CD4-positive, alpha-beta T cell (primary cell): Measurements from ENCODE around the gene PHLDB3. TPM values are rescaled to one million over a fixed set of nuclear protein-coding genes. Genes with fewer than 3 reads are reported as not detected.
A peak's percentile ranks its signal among the peaks of the same experiment; 100 is the strongest.

Experiments used
- ATAC-seq: fragments of 200-7000 bp; cut with Tn5 transposase; one replicate; pipeline ENCODE4 v1.10.0; 2022; ENCODE audit warnings: mild to moderate bottlenecking; ENCODE audit not compliant: poor library complexity
- CTCF ChIA-PET: fragments of 350-600 bp; sonication (Branson Sonifier 250); formaldehyde crosslinking; loops from one replicate; lab custom pipeline; 2021; ENCODE audit warnings: antibody characterized with exemption, inconsistent platforms; lab: Charles Lee
- POLR2A ChIA-PET: fragments of 350-600 bp; sonication (Branson Sonifier 250); formaldehyde crosslinking; loops from one replicate; lab custom pipeline; 2021; ENCODE audit warnings: antibody characterized with exemption, inconsistent platforms; lab: Charles Lee
- DNase-seq, 14 experiments: peaks; one replicate each; pipeline ENCODE4 v3.0.0-alpha.2; 2013 to 2020; ENCODE audit warnings: mixed read lengths in 2 of 14
- H3K27ac ChIP-seq, 2 donors: one replicate each; pipeline versions ENCODE4 v1.5.1 to v1.7.0; 2013; ENCODE audit warnings: low read length in 2 of 2, low read depth in 1 of 2, mild to moderate bottlenecking in 1 of 2
- H3K27me3 ChIP-seq, 2 experiments: 1 replicate in 1 of 2; 2 replicates in 1 of 2; pipeline versions ENCODE4 v1.6.1 to v1.7.0; 2013; ENCODE audit warnings: low read length in 2 of 2, control low read depth in 1 of 2, mild to moderate bottlenecking in 1 of 2, moderate library complexity in 1 of 2; ENCODE audit not compliant: insufficient read depth in 2 of 2, control insufficient read depth in 1 of 2
- H3K36me3 ChIP-seq: one replicate; pipeline ENCODE4 v1.6.1; 2013; ENCODE audit warnings: low read length, control low read depth; ENCODE audit not compliant: insufficient read depth
- H3K4me1 ChIP-seq: one replicate; pipeline ENCODE4 v1.6.1; 2013; ENCODE audit warnings: low read length, control low read depth; ENCODE audit not compliant: insufficient read depth
- H3K4me3 ChIP-seq: one replicate; pipeline ENCODE4 v1.5.1; 2013; ENCODE audit warnings: mild to moderate bottlenecking, low read length, moderate library complexity
- H3K9me3 ChIP-seq, 2 experiments: 1 replicate in 1 of 2; 2 replicates in 1 of 2; pipeline versions ENCODE4 v1.6.1 to v1.7.0; 2013; ENCODE audit warnings: low read length in 2 of 2, mild to moderate bottlenecking in 2 of 2, control low read depth in 1 of 2, moderate library complexity in 1 of 2; ENCODE audit not compliant: control insufficient read depth in 1 of 2, insufficient read depth in 1 of 2
- H3K27ac Mint-ChIP-seq: one replicate; pipeline ENCODE4 v1.8.0; 2020; ENCODE audit warnings: mixed read lengths
- H3K27me3 Mint-ChIP-seq: one replicate; pipeline ENCODE4 v1.8.0; 2021; ENCODE audit warnings: mixed read lengths
- H3K36me3 Mint-ChIP-seq: one replicate; pipeline ENCODE4 v1.8.0; 2021; ENCODE audit warnings: low read depth, mixed read lengths
- H3K4me1 Mint-ChIP-seq: one replicate; pipeline ENCODE4 v1.8.0; 2021; ENCODE audit warnings: low read depth, mixed read lengths
- H3K4me3 Mint-ChIP-seq: one replicate; pipeline ENCODE4 v1.8.0; 2020; ENCODE audit warnings: mild to moderate bottlenecking, mixed read lengths
- H3K9me3 Mint-ChIP-seq: one replicate; pipeline ENCODE4 v1.8.0; 2020; ENCODE audit warnings: mixed read lengths
- intact Hi-C, 2 experiments: fragments of 100-400 bp; cut with DNase I in 1 of 2; cut with micrococcal nuclease in 1 of 2; formaldehyde crosslinking; loops; one replicate each; pipeline versions ENCODE4 v1.15.1 to v1.9.0; 2023 to 2025; cut with DNase I, micrococcal nuclease
- total RNA-seq, 174 experiments: library from RNA in 2 of 174; stranded (reverse) in 2 of 174; gene quantifications; one replicate each; pipeline ENCODE4 v1.2.3 and lab custom pipeline; 2021 to 2026
- TF ChIP-seq, protein P1 (sequence below): fragments of 200-600 bp; IDR thresholded peaks from one replicate; pipeline ENCODE4 v1.8.0; 2022; ENCODE audit warnings: antibody characterized with exemption, mild to moderate bottlenecking

Gene PHLDB3
- total RNA-seq, 2 experiments from 2014 or later, result 75.1 to 77.4 TPM

DNA sequence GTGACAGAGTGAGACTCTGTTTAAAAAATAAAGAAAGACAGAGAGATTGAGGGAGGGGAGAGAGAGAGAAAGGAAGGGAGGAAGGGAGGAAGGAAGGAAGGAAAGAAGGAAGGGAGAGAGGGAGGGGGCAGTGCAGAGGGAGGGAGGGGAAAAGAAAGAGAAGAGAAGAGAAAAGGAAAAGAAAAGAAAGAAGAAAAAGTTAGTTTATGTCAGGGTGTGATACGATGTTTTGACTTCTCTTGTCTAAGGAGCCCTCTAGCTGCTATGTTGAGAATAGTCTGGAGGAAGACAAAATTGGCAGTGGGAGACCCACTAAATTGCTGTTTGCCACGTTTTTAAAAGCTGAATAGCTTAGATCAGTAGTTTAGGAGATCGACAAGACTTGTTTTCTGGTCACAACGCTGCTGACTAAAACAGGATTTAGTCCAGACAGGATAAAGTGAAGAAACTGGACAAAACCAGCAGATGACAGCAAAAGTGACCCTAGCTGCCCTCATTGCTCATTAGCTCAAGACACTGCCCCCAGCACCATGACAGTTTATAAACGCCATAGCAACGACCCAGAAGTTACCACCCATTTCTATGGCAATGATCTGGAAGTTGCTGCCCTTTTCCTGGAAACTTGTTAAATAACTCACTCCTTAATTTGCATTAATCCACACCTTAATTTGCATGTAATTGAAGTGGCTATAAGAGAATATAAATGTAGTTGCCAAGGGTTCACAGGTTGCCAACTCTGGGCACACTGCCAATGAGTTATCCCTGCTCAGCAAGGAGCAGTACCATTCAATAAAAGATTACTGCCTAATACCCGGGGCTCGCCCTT lies 78.8 kb downstream of the PHLDB3 start:
- H3K4me3 ChIP-seq, result no peak overlapping the region
- H3K27ac ChIP-seq, result no peak overlapping the region
- H3K9me3 ChIP-seq, result no peaks in the 10 kb centered on the region
- ChIA-PET POLR2A (interaction anchor here (1.7 kb wide), 1 partner anchor 13 kb away, joined by 4 read pairs; no protein-coding TSS in a partner anchor), CTCF (interaction anchor here (1.1 kb wide), 1 partner anchor 21 kb away, joined by 4 read pairs; no protein-coding TSS in a partner anchor)
- ATAC-seq, result no peak
- H3K27me3 Mint-ChIP-seq, result no peaks in the 10 kb centered on the region
- no peaks in the 10 kb centered on the region for H3K36me3 Mint-ChIP-seq
- H3K36me3 ChIP-seq, result no peaks in the 10 kb centered on the region
- intact Hi-C loops, result no loop called here
- TF ChIP-seq, protein P1, sequence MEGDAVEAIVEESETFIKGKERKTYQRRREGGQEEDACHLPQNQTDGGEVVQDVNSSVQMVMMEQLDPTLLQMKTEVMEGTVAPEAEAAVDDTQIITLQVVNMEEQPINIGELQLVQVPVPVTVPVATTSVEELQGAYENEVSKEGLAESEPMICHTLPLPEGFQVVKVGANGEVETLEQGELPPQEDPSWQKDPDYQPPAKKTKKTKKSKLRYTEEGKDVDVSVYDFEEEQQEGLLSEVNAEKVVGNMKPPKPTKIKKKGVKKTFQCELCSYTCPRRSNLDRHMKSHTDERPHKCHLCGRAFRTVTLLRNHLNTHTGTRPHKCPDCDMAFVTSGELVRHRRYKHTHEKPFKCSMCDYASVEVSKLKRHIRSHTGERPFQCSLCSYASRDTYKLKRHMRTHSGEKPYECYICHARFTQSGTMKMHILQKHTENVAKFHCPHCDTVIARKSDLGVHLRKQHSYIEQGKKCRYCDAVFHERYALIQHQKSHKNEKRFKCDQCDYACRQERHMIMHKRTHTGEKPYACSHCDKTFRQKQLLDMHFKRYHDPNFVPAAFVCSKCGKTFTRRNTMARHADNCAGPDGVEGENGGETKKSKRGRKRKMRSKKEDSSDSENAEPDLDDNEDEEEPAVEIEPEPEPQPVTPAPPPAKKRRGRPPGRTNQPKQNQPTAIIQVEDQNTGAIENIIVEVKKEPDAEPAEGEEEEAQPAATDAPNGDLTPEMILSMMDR, result peak; percentile 24
- no peaks in the 10 kb centered on the region for H3K27me3 ChIP-seq
- H3K9me3 Mint-ChIP-seq, result no peaks in the 10 kb centered on the region
- H3K4me1 Mint-ChIP-seq, result peaks cover 23% of the 10 kb centered on the region
- H3K4me3 Mint-ChIP-seq, result no peak overlapping the region
- H3K27ac Mint-ChIP-seq, result no peak overlapping the region
- DNase-seq, result peak in 1 of 14 experiments; percentile 13
- H3K4me1 ChIP-seq, result peaks cover 7% of the 10 kb centered on the region

Other genes starting within 250 kb of the PHLDB3 start
- not detected for gene PSG9, start 235.2 kb downstream of the PHLDB3 start, total RNA-seq
- gene CD177, start 151.1 kb downstream of the PHLDB3 start, total RNA-seq, result not detected
- not detected for gene TEX101, start 89.9 kb downstream of the PHLDB3 start, total RNA-seq
- 10 to 100 TPM; 35.6 to 37.3 TPM for gene LYPD3, start 39.1 kb downstream of the PHLDB3 start, total RNA-seq
- gene ETHE1, start 22.5 kb upstream of the PHLDB3 start, total RNA-seq, result 10 to 100 TPM; 20.2 to 21.7 TPM
- gene ZNF575, start 28.4 kb upstream of the PHLDB3 start, total RNA-seq, result 1 to 10 TPM; 2.6 to 2.7 TPM
- 10 to 100 TPM; 25.1 to 26.2 TPM for gene XRCC1, start 70.8 kb upstream of the PHLDB3 start, total RNA-seq
- gene PINLYP, start 71.1 kb upstream of the PHLDB3 start, total RNA-seq, result not detected
- 10 to 100 TPM; 28.9 to 29.8 TPM for gene IRGQ, start 91.4 kb upstream of the PHLDB3 start, total RNA-seq
- gene ZNF576, start 91.8 kb upstream of the PHLDB3 start, total RNA-seq, result 1 to 10 TPM; 4.1 to 4.8 TPM
- gene SRRM5, start 107.3 kb upstream of the PHLDB3 start, total RNA-seq, result under 1 TPM; 0.25 to 0.56 TPM
- gene ZNF428, start 114.9 kb upstream of the PHLDB3 start, total RNA-seq, result 10 to 100 TPM; 22.3 to 24.8 TPM
- under 1 TPM; 0.28 to 0.36 TPM for gene CADM4, start 135.1 kb upstream of the PHLDB3 start, total RNA-seq
- gene PLAUR, start 165.4 kb upstream of the PHLDB3 start, total RNA-seq, result 10 to 100 TPM; 19.6 to 21.1 TPM
- gene IRGC, start 211.3 kb upstream of the PHLDB3 start, total RNA-seq, result not detected